Spleen (tissue), 11 donors: ENCODE results near the gene TMCO4. TPM values are rescaled to one million over a fixed set of nuclear protein-coding genes. Genes with fewer than 3 reads are reported as not detected.
A peak's percentile ranks its signal among the peaks of the same experiment; 100 is the strongest.

Experiments
- DNase-seq: peaks from one replicate; pipeline ENCODE4 v3.0.0-alpha.2; 2020
- H3K27ac ChIP-seq, 8 donors: fragments of 200-600 bp; sonication (generic) in 7 of 8; 1 replicate in 4 of 8; 2 replicates in 4 of 8; pipeline versions ENCODE4 v1.5.0 to v1.8.0; 2016 to 2021; ENCODE audit warnings: inconsistent platforms in 4 of 8, mild to moderate bottlenecking in 4 of 8, moderate library complexity in 1 of 8
- H3K27me3 ChIP-seq, 7 donors: fragments of 200-600 bp; sonication (generic) in 6 of 7; replicated peaks in 1 of 7; 1 replicate in 4 of 7; 2 replicates in 3 of 7; pipeline versions ENCODE4 v1.5.0 to v1.8.0; 2016 to 2021; ENCODE audit warnings: inconsistent platforms in 3 of 7, mild to moderate bottlenecking in 1 of 7
- H3K36me3 ChIP-seq, 6 donors: fragments of 200-600 bp; sonication (generic) in 5 of 6; 1 replicate in 4 of 6; 2 replicates in 2 of 6; pipeline versions ENCODE4 v1.5.0 to v1.8.0; 2016 to 2021; ENCODE audit warnings: inconsistent platforms in 2 of 6
- H3K4me1 ChIP-seq, 6 donors: fragments of 200-600 bp; sonication (generic) in 5 of 6; 1 replicate in 3 of 6; 2 replicates in 3 of 6; pipeline versions ENCODE4 v1.5.0 to v1.8.0; 2016 to 2021; ENCODE audit warnings: inconsistent platforms in 3 of 6
- H3K4me3 ChIP-seq, 8 donors: fragments of 200-600 bp; sonication (generic) in 7 of 8; 1 replicate in 4 of 8; 2 replicates in 4 of 8; pipeline versions ENCODE4 v1.5.0 to v1.8.0; 2016 to 2021; ENCODE audit warnings: inconsistent platforms in 4 of 8, mild to moderate bottlenecking in 4 of 8, moderate library complexity in 2 of 8
- H3K9me3 ChIP-seq, 8 donors: fragments of 200-600 bp; sonication (generic) in 7 of 8; 1 replicate in 4 of 8; 2 replicates in 4 of 8; pipeline versions ENCODE4 v1.5.0 to v1.8.0; 2016 to 2021; ENCODE audit warnings: inconsistent platforms in 4 of 8
- POLR2A ChIP-seq, 3 donors: fragments of 450-650 bp; IDR thresholded peaks; one replicate each; pipeline ENCODE4 v1.5.1; 2017; ENCODE audit warnings: antibody characterized with exemption in 3 of 3, mild to moderate bottlenecking in 1 of 3
- POLR2AphosphoS5 ChIP-seq, 3 donors: sonication (generic); formaldehyde crosslinking; IDR thresholded peaks; one replicate each; pipeline ENCODE4 v1.5.1; 2017; ENCODE audit warnings: antibody characterized with exemption in 3 of 3
- WGBS, 5 donors: extraction: QIAGEN DNeasy Blood & Tissue Kit in 3 of 5; methylation state at CpG; one replicate each; pipeline versions ENCODE4 v1.1.5 to v1.1.7; 2013 to 2018; 5-methylcytosine and 5-hydroxymethylcytosine counted together
- intact Hi-C: fragments of 100-400 bp; cut with DNase I; formaldehyde crosslinking; loops from one replicate; pipeline ENCODE4 v1.15.0; 2023; ENCODE audit warnings: low total_unique reads
- polyA plus RNA-seq, 3 donors: library from polyadenylated mRNA; stranded (reverse); fragments of 200-250 nt; gene quantifications; one replicate each; pipeline ENCODE4 v1.2.1, GENCODE V29; 2013
- total RNA-seq, 7 donors: library from RNA; depleted of rRNA in 3 of 7; stranded (reverse); fragments of >200 nt in 3 of 7; fragmentation: NEBNext Ultra II Directional in 4 of 7; extraction: Animal tissue kit (Norgen Biotek cat#: 25700) in 4 of 7; gene quantifications; one replicate each; pipeline versions ENCODE4 v1.1.0 to v1.2.1, GENCODE V29; 2016 to 2021
- TF ChIP-seq, protein P1 (sequence below), 11 experiments: fragments of 200-600 bp in 7 of 11; fragments of 450-650 bp in 4 of 11; sonication (generic) in 4 of 11; IDR thresholded peaks in 8 of 11; conservative IDR thresholded peaks in 3 of 11; 1 replicate in 7 of 11; 2 replicates in 4 of 11; pipeline versions ENCODE4 v1.4.0 to v1.8.0; 2016 to 2021; ENCODE audit warnings: antibody characterized with exemption in 11 of 11, inconsistent platforms in 4 of 11, mild to moderate bottlenecking in 1 of 11
- donor health status: healthy with polysubstance abuse.
- donor health status: DM: no; HTN: no; CAD: no; lungs with moderate emphysema.
- donor health status: DM: no; HTN: no; CAD: no.
- donor health status: Bipolar disorder and iron deficiency.
- donor health status: healthy.
- donor health status: DM: no; HTN: no; CAD: no.
- donor health status: DM: yes; HTN: yes; CAD: no.

The TMCO4 gene
- total and polyA plus RNA-seq, 10 donors = 15.4 to 40.8 (median 27.2) TPM

DNA sequence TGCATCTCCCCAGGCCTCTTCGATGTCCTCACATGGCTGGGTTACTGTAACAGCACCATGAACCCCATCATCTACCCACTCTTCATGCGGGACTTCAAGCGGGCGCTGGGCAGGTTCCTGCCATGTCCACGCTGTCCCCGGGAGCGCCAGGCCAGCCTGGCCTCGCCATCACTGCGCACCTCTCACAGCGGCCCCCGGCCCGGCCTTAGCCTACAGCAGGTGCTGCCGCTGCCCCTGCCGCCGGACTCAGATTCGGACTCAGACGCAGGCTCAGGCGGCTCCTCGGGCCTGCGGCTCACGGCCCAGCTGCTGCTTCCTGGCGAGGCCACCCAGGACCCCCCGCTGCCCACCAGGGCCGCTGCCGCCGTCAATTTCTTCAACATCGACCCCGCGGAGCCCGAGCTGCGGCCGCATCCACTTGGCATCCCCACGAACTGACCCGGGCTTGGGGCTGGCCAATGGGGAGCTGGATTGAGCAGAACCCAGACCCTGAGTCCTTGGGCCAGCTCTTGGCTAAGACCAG lies 120.7 kb downstream of the TMCO4 start:
- no peak for DNase-seq
- Histone ChIP-seq H3K27me3 (peaks cover 0 to 29% (median 0%) of the 10 kb centered on the region in 7 donors), H3K27ac (no peak overlapping the region), H3K4me1 (peaks cover 0 to 4% (median 0%) of the 10 kb centered on the region in 6 donors), H3K9me3 (no peaks in the 10 kb centered on the region), H3K4me3 (no peak overlapping the region), H3K36me3 (peaks cover 0 to 38% (median 12%) of the 10 kb centered on the region in 6 donors)
- intact Hi-C loops = no loop called here
- WGBS, 5 donors = 92 to 94% (median 94%) methylated on average over 30 to 34 of the region's 34 CpGs
- TF ChIP-seq POLR2AphosphoS5 (IDR thresholded peaks at IDR 0.05) (peak in 1 of 3 donors; percentile 43), POLR2A (IDR thresholded peaks at IDR 0.05) (no peak)
- TF ChIP-seq, protein P1, sequence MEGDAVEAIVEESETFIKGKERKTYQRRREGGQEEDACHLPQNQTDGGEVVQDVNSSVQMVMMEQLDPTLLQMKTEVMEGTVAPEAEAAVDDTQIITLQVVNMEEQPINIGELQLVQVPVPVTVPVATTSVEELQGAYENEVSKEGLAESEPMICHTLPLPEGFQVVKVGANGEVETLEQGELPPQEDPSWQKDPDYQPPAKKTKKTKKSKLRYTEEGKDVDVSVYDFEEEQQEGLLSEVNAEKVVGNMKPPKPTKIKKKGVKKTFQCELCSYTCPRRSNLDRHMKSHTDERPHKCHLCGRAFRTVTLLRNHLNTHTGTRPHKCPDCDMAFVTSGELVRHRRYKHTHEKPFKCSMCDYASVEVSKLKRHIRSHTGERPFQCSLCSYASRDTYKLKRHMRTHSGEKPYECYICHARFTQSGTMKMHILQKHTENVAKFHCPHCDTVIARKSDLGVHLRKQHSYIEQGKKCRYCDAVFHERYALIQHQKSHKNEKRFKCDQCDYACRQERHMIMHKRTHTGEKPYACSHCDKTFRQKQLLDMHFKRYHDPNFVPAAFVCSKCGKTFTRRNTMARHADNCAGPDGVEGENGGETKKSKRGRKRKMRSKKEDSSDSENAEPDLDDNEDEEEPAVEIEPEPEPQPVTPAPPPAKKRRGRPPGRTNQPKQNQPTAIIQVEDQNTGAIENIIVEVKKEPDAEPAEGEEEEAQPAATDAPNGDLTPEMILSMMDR (IDR thresholded peaks at IDR 0.05 in 8 of 11, conservative IDR thresholded peaks at IDR 0.05 in 3 of 11) = no peak

DNA sequence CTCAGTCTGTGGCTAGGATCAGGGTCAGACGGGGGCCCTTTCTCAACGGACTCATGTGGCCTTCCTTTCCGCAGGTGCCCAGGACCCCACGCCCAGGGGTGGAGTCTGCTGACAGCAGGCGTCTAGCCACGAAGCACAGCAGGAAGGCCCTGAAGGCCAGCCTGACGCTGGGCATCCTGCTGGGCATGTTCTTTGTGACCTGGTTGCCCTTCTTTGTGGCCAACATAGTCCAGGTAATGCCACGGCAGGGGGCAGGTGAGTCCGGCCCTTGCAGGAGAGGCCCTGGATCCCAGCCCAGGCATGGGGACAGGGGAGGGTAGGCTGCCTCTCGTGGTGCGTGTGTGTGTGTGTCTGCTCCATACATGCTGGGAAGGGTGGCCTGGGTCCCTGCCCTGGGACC lies 121.2 kb downstream of the TMCO4 start:
- Histone ChIP-seq H3K9me3 (no peaks in the 10 kb centered on the region), H3K4me3 (no peak overlapping the region), H3K27ac (no peak overlapping the region), H3K36me3 (peaks cover 0 to 38% (median 12%) of the 10 kb centered on the region in 6 donors), H3K27me3 (peaks cover 0 to 34% (median 0%) of the 10 kb centered on the region in 7 donors), H3K4me1 (peaks cover 0 to 4% (median 0%) of the 10 kb centered on the region in 6 donors)
- TF ChIP-seq POLR2A (IDR thresholded peaks at IDR 0.05) = no peak
- TF ChIP-seq POLR2AphosphoS5 (IDR thresholded peaks at IDR 0.05) = peak in 2 of 3 donors; percentile 20 to 44
- intact Hi-C loops = no loop called here
- no peak for DNase-seq
- WGBS, 5 donors = 64 to 72% (median 65%) methylated on average over 10 to 11 of the region's 11 CpGs; no CpG with 5 or more reads in 1 of the 5 donors

DNA sequence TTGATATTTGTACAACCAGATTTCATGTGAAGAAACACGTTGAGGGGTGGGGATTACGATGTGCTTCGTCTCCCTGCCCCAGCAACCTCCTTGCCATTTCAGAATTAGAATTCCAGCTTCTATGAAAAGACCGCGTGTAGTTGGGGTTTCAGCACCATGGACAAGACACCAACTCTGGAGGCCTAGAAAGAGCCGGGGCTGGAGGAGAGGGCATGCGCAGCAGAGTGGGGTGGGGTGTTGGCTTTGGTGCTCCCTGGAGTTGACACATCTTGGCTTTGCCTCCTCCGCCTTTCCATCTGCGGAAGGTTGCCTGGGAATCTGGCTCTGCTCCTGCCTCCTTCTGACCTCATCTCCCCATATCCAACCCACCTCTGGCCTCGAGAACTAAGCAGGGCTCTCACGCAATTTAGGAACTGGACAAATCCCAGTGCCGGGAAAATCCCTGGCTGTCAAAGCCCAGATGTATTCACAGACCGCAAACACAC lies 123.2 kb downstream of the TMCO4 start:
- WGBS, 5 donors = 27 to 41% (median 36%) methylated on average over 13 of the region's 13 CpGs
- H3K4me1 ChIP-seq = peaks cover 0 to 4% (median 0%) of the 10 kb centered on the region in 6 donors
- intact Hi-C loops = no loop called here
- no peak overlapping the region for H3K27ac ChIP-seq
- TF ChIP-seq POLR2A (IDR thresholded peaks at IDR 0.05) (no peak), POLR2AphosphoS5 (IDR thresholded peaks at IDR 0.05) (no peak)
- TF ChIP-seq, protein P1 (IDR thresholded peaks at IDR 0.05 in 8 of 11, conservative IDR thresholded peaks at IDR 0.05 in 3 of 11) = no peak
- H3K9me3 ChIP-seq = no peaks in the 10 kb centered on the region
- peaks cover 0 to 19% (median 0%) of the 10 kb centered on the region in 6 donors for H3K36me3 ChIP-seq
- H3K27me3 ChIP-seq = peaks cover 0 to 53% (median 3%) of the 10 kb centered on the region in 7 donors
- DNase-seq = no peak
- H3K4me3 ChIP-seq = no peak overlapping the region

DNA sequence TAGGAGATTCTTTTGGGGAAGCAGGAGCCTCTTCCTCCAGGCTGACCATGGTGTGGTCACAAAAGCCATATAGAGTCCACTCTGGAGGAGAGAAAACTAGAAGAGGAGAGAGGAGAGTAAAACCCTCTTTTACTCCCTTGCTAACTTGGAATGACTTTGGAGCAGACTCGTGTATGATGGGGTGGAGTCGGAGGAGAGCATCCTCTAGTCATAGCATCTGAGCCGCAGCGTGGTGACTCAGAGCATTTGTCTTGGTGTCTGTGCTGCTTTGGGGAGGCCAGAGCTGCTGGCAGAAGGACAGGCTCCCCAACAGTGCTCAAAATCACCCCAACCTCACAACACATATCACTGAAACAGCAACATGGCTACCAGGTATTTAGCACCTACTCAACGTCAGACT lies 123.9 kb downstream of the TMCO4 start:
- no peak overlapping the region for H3K4me3 ChIP-seq
- WGBS, 5 donors = 66 to 80% (median 73%) methylated on average over 5 of the region's 5 CpGs
- intact Hi-C loops = no loop called here
- TF ChIP-seq POLR2A (IDR thresholded peaks at IDR 0.05) = no peak
- TF ChIP-seq, protein P1 (IDR thresholded peaks at IDR 0.05 in 8 of 11, conservative IDR thresholded peaks at IDR 0.05 in 3 of 11) = no peak
- no peak for TF ChIP-seq POLR2AphosphoS5 (IDR thresholded peaks at IDR 0.05)
- peaks cover 0 to 13% (median 0%) of the 10 kb centered on the region in 6 donors for H3K36me3 ChIP-seq
- no peak for DNase-seq
- no peak overlapping the region for H3K27ac ChIP-seq
- H3K4me1 ChIP-seq = peaks cover 0 to 4% (median 0%) of the 10 kb centered on the region in 6 donors
- peaks cover 0 to 57% (median 3%) of the 10 kb centered on the region in 7 donors for H3K27me3 ChIP-seq
- no peaks in the 10 kb centered on the region for H3K9me3 ChIP-seq
